GM10248 (cell line): ENCODE measurements around the gene PTPRN2.

Experiments
- CTCF ChIA-PET: fragments of 300-600 bp; sonication (Branson Sonifier 250); formaldehyde crosslinking; extraction: SDS; loops from one replicate; lab custom pipeline; 2021; ENCODE audit warnings: antibody characterized with exemption; lab: Yijun Ruan, JAX
- POLR2A ChIA-PET: fragments of 350-650 bp; sonication (Branson Sonifier 250); formaldehyde crosslinking; extraction: SDS; loops from one replicate; lab custom pipeline; 2020; ENCODE audit warnings: antibody characterized with exemption; lab: Yijun Ruan, JAX
- DNase-seq: peaks from one replicate; pipeline ENCODE4 v3.0.0; 2012; ENCODE audit errors: extremely low spot score
- TF ChIP-seq, protein P1 (sequence below): IDR thresholded peaks from 2 replicates; pipeline ENCODE4 v1.5.1; 2012; ENCODE audit warnings: mild to moderate bottlenecking, low read depth; ENCODE audit errors: extremely low read depth, missing control alignments, control extremely low read depth

The PTPRN2 gene

DNA sequence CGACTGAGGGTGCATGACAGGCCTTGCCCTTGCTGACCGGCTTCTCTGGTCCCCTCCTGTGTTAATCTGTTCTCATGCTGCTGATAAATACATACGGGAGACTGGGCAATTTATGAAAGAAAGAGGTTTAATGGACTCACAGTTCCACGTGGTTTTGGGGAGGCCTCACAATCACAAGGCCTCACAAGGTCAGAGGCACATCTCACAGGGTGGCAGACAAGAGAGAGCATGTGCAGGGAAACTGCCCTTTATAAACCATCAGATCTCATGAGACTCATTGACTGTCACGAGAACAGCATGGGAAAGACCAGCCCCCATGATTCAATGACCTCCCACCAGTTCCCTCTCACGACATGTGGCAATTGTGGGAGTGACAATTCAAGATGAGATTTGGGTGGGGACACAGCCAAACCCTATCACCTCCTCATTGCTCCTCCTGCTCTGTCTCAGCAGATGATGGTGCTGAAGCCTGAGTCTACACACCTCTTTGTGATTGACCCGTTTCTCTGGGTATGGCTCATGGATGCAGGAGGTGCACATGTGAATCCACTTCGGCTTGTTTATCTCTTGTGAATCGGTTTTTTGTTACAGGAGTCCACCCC, 703.1 kb downstream of the PTPRN2 start:
- ChIA-PET CTCF (no interaction called here), POLR2A (no interaction called here)
- no peak for DNase-seq
- TF ChIP-seq, protein P1, sequence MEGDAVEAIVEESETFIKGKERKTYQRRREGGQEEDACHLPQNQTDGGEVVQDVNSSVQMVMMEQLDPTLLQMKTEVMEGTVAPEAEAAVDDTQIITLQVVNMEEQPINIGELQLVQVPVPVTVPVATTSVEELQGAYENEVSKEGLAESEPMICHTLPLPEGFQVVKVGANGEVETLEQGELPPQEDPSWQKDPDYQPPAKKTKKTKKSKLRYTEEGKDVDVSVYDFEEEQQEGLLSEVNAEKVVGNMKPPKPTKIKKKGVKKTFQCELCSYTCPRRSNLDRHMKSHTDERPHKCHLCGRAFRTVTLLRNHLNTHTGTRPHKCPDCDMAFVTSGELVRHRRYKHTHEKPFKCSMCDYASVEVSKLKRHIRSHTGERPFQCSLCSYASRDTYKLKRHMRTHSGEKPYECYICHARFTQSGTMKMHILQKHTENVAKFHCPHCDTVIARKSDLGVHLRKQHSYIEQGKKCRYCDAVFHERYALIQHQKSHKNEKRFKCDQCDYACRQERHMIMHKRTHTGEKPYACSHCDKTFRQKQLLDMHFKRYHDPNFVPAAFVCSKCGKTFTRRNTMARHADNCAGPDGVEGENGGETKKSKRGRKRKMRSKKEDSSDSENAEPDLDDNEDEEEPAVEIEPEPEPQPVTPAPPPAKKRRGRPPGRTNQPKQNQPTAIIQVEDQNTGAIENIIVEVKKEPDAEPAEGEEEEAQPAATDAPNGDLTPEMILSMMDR: no peak

DNA sequence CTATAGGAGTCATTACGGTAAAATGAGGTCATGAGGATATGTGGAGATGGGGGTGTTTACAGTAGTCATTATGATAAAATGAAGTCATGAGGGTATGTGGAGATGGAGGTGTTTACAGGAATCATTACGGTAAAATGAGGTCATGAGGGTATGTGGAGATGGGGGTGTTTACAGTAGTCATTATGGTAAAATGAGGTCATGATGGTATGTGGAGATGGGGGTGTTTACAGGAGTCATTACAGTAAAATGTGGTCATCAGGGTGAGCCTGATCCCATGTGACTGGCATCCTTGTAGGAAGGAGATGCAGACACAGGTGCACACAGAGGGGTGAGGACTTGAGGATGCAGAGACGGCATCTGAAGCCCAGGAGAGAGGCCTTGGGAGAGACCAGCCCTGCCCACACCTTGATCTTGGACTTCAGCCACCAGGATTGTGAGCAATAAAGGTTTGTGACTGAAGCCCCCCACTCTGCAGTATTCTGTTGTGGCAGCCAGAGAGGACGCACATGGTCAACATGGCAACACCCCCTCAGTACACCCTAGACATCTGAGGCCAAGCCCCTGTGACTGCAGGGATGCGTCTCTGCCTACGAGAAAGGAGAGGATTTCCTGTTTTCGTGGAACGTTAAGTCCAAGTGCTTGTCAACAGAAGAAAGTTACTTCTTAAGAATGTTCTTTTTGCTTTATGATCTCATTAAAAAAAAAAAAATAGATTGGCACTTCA, 706.4 kb downstream of the PTPRN2 start:
- POLR2A ChIA-PET: no interaction called here
- CTCF ChIA-PET: no interaction called here
- no peak for DNase-seq
- TF ChIP-seq, protein P1: no peak

DNA sequence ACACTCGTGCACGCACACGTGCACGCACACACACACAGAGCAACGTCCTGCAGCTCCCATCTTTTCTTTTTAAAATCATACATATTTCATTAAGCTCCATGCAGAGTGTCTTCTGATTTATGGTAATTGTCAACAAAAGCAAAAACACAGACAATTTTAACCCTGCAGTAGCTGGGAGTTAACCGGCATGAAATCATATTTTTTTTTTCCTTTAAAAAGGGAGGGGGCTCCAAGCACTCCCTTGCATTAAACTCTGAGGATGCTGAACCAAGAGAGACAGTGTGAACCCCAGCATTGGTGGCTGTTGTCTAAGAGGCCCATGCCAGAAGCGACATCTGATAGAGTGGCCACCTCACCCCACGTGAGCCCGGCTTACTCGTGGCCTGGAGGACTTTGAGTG, 708.2 kb downstream of the PTPRN2 start:
- DNase-seq: no peak
- TF ChIP-seq, protein P1: no peak
- ChIA-PET POLR2A (no interaction called here), CTCF (interaction anchor here (1.1 kb wide), 1 partner anchor 10 kb away, joined by 3 read pairs; no protein-coding TSS in a partner anchor)

DNA sequence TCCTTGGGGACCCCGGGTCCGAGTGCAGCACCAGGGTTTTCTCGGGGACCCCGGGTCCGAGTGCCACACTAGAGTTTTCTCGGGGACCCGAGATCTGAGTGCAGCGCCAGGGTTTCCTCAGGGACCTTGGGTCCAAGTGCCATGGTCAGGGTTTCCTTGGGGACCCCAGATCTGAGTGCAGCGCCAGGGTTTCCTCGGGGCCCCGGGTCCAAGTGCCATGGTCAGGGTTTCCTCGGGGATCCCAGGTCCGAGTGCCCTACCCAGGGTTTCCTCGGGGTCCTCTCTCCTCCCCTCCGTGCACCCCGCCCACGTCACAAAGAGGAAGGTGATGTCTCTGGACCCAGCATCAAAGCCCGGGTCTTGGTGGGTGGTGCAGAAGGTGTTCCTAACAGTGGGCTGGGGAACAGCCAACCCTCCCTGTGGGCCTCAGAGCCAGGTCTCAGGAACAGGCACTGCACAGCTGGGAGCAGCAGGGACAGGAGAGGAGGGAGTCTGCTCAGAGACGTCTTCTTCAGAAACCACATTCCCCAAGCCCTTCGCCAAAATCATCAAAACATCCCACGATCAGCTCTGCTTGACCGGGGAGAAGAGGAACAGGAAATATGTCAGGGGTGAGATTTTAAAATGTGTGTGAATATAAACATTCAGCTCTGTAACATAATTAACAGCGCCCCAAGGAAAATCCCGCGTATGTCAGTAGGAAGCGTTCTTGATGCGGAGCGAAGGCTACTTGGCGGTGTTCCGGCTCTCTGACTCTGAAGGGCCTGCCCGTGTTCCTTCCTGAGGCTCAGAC, 710.1 kb downstream of the PTPRN2 start:
- ChIA-PET POLR2A (no interaction called here), CTCF (no interaction called here)
- DNase-seq: no peak
- TF ChIP-seq, protein P1: no peak

DNA sequence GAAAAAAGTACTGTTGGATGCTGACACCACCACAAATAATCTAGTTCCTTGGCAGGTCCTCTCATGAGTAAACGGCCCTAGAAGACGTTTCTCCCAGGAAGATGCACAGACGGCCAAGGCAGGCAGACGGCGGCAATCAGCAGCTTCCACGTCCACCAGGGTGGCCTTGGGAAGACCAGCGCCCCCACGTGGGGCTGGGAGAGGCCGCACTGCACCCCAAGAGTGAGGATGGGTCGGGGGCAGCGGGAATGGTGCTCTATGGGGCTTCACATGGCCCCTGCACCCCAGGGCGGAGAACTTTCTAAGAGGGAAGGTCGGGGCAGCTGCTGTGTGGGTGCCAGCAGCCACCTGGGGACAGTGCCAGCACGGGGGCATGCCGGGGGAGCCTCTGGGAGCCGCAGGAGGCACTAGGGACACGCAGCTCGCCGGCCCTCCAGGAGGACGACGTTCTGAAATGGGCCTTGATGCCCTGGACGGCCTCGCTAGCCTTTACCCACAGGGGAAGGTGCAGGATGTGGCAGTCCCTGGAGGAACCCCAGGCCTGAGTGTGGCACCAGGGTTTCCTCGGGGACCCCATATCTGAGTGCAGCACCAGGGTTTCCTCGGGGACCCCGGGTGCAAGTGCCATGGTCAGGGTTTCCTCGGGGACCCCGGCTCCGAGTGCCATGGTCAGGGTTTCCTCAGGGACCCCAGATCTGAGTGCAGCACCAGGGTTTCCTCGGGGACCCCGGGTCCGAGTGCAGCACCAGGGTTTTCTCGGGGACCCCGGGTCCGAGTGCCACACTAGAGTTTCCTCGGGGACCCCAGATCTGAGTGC, 710.9 kb downstream of the PTPRN2 start:
- TF ChIP-seq, protein P1: no peak
- DNase-seq: no peak
- ChIA-PET POLR2A (no interaction called here), CTCF (no interaction called here)
